HepG2 (cell line): ENCODE data around the gene NMNAT1. TPM values are rescaled to one million over a fixed set of nuclear protein-coding genes. Genes with fewer than 3 reads are reported as not detected.
A peak's percentile ranks its signal among the peaks of the same experiment; 100 is the strongest.

Experiments used
- GTF3A ChIP-seq: sonication (generic); formaldehyde crosslinking; conservative IDR thresholded peaks from 2 replicates; pipeline ENCODE4 v1.4.0; 2020; ENCODE audit warnings: mild to moderate bottlenecking, missing genetic modification reagents
- MTERF4 ChIP-seq: sonication (generic); formaldehyde crosslinking; IDR thresholded peaks from 2 replicates; pipeline ENCODE4 v1.8.0; 2023; ENCODE audit warnings: mild to moderate bottlenecking, missing genetic modification reagents
- NFAT5 ChIP-seq: sonication (generic); formaldehyde crosslinking; IDR thresholded peaks from 2 replicates; pipeline ENCODE4 v1.4.0; 2020; ENCODE audit warnings: missing genetic modification reagents
- PHF8 ChIP-seq: sonication (generic); formaldehyde crosslinking; IDR thresholded peaks from 2 replicates; pipeline ENCODE4 v1.5.0; 2020; ENCODE audit warnings: missing genetic modification reagents
- POLR2G ChIP-seq: fragments of 200-400 bp; formaldehyde crosslinking; IDR thresholded peaks from 2 replicates; pipeline ENCODE4 v1.6.1; 2018; ENCODE audit warnings: mild to moderate bottlenecking, low read depth, low read length, moderate library complexity
- SIX1 ChIP-seq: sonication (generic); formaldehyde crosslinking; IDR thresholded peaks from 2 replicates; pipeline ENCODE4 v1.4.0; 2020; ENCODE audit warnings: missing genetic modification reagents, borderline replicate concordance
- THYN1 ChIP-seq: sonication (generic); formaldehyde crosslinking; IDR thresholded peaks from 2 replicates; pipeline ENCODE4 v1.8.1; 2023; ENCODE audit warnings: low read depth, mild to moderate bottlenecking, moderate library complexity, missing genetic modification reagents, borderline replicate concordance
- TRAFD1 ChIP-seq: sonication (generic); formaldehyde crosslinking; IDR thresholded peaks from 2 replicates; pipeline ENCODE4 v1.5.1; 2020; ENCODE audit warnings: missing genetic modification reagents, mild to moderate bottlenecking, borderline replicate concordance
- ZNF180 ChIP-seq: sonication (generic); formaldehyde crosslinking; IDR thresholded peaks from 2 replicates; pipeline ENCODE4 v1.4.0; 2020; ENCODE audit warnings: low read depth, missing genetic modification reagents, borderline replicate concordance
- ZNF333 ChIP-seq: sonication (generic); formaldehyde crosslinking; IDR thresholded peaks from 2 replicates; pipeline ENCODE4 v1.4.0; 2020; ENCODE audit warnings: mild to moderate bottlenecking, missing genetic modification reagents, borderline replicate concordance
- polyA plus RNA-seq, 8 experiments: library from polyadenylated mRNA; depleted of rRNA in 3 of 8; stranded (reverse) in 7 of 8; unstranded in 1 of 8; fragments of >200 nt; fragmentation: Illumina TruSeq in 4 of 8; extraction: Trizol in 4 of 8; gene quantifications; 2 replicates each; pipeline versions ENCODE4 v1.2.1 to v1.2.3, GENCODE V29; 2011 to 2016; ENCODE audit warnings: low read depth in 4 of 8, missing spikeins in 1 of 8, mixed read lengths in 1 of 8; ENCODE audit not compliant: insufficient read depth in 1 of 8
- total RNA-seq, 5 experiments: library from RNA; depleted of rRNA; stranded (reverse); fragments of >200 nt; fragmentation: Illumina TruSeq; extraction: Trizol; gene quantifications; 2 replicates each; pipeline ENCODE4 v1.2.3, GENCODE V29; 2016; ENCODE audit warnings: low read depth in 1 of 5
- TF ChIP-seq, protein P1 (sequence below): sonication (generic); formaldehyde crosslinking; IDR thresholded peaks from 2 replicates; pipeline ENCODE4 v1.9.0; 2021; ENCODE audit warnings: missing genetic modification reagents, mild to moderate bottlenecking, borderline replicate concordance
- TF ChIP-seq, protein P2 (sequence below): fragments of 450-650 bp; IDR thresholded peaks from 2 replicates; pipeline ENCODE4 v1.6.1; 2017; ENCODE audit warnings: mild to moderate bottlenecking

Gene NMNAT1
- total and polyA plus RNA-seq, 2 of the 13 experiments (the other 11 are each of a cell fraction or from before 2014, with no cell fraction given): 5.6 to 12.2 TPM

DNA sequence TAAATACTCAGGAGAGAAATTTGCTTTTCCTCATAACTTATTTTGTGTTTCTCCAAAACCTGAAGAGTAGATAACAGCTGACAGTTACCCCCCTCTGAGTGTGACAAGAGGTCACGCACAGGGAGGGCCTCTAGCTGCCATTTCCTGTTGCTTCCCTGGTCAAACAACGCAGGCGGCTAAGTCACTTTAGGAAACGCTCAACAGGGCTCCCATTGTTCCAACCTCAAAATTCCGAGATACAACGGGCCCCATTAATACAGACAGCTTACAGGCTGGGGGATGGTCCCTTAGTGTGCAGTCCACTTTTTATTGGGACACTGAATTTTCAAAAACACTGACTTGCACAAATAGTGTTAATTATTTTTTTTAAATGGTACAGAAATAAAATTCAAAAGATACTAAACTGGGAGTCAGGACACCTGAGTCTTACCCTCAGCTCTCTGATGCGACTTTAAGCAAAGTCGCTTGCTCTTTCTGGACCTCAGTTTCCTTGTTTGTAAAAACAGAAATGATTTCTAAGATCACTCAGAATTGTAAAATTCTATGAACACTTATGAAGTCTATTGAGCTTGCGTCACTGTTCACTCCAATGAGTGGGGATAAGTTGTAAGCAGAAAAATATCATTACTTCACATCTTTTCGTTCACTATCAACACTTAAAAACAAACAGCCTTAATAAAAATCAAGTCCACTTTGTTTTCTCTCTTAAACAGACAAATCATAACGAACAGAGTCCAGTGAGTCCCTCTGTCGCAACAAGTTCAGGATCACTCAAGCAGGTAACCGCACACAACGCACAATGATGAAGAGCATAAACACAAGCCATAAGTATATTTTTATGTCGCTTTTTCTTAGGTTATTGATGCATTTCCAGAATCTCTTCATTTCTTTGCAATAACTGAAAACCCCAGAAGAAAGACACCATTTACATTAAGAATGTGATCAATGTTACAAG is 13.6 kb upstream of the NMNAT1 start (continued):
- TF ChIP-seq MTERF4 (CRISPR knock-in tag) (no peak), GTF3A (CRISPR knock-in tag) (0 out of 2 replicates have a peak, but pooled peaks have one; percentile 34), ZNF333 (CRISPR knock-in tag) (no peak), THYN1 (0 out of 2 replicates have a peak, but pooled peaks have one; percentile 16), ZNF180 (CRISPR knock-in tag) (no peak), TRAFD1 (CRISPR knock-in tag) (no peak), POLR2G (peak; percentile 62; the same call in 1 of the 2 replicates), PHF8 (no peak), SIX1 (CRISPR knock-in tag) (no peak), NFAT5 (CRISPR knock-in tag) (no peak)
- TF ChIP-seq, protein P1, sequence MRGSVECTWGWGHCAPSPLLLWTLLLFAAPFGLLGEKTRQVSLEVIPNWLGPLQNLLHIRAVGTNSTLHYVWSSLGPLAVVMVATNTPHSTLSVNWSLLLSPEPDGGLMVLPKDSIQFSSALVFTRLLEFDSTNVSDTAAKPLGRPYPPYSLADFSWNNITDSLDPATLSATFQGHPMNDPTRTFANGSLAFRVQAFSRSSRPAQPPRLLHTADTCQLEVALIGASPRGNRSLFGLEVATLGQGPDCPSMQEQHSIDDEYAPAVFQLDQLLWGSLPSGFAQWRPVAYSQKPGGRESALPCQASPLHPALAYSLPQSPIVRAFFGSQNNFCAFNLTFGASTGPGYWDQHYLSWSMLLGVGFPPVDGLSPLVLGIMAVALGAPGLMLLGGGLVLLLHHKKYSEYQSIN (CRISPR knock-in tag): no peak
- TF ChIP-seq, protein P2, sequence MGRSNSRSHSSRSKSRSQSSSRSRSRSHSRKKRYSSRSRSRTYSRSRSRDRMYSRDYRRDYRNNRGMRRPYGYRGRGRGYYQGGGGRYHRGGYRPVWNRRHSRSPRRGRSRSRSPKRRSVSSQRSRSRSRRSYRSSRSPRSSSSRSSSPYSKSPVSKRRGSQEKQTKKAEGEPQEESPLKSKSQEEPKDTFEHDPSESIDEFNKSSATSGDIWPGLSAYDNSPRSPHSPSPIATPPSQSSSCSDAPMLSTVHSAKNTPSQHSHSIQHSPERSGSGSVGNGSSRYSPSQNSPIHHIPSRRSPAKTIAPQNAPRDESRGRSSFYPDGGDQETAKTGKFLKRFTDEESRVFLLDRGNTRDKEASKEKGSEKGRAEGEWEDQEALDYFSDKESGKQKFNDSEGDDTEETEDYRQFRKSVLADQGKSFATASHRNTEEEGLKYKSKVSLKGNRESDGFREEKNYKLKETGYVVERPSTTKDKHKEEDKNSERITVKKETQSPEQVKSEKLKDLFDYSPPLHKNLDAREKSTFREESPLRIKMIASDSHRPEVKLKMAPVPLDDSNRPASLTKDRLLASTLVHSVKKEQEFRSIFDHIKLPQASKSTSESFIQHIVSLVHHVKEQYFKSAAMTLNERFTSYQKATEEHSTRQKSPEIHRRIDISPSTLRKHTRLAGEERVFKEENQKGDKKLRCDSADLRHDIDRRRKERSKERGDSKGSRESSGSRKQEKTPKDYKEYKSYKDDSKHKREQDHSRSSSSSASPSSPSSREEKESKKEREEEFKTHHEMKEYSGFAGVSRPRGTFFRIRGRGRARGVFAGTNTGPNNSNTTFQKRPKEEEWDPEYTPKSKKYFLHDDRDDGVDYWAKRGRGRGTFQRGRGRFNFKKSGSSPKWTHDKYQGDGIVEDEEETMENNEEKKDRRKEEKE: no peak
